Nasal cavity respiratory epithelium epithelial cell of viscerocranial mucosa (primary cell): ENCODE results near the gene TFG. TPM values are rescaled to one million over a fixed set of nuclear protein-coding genes. Genes with fewer than 3 reads are reported as not detected.

Experiments
- total RNA-seq: library from RNA; depleted of rRNA; stranded (reverse); fragments of >200 nt; gene quantifications from 2 replicates; pipeline ENCODE4 v1.2.3, GENCODE V29; 2014

The TFG gene
- total RNA-seq: 104 and 112 TPM in 2 replicates

GRCh38 chr3:100708989-100709841, at the start of gene TFG:
TSS of gene TFG (plus strand) at chr3:100709494. CDS start at chr3:100713686, 4,192 bp downstream.

Other genes with a start within 250 kb of the TFG start
- gene TMEM45A, start 216.9 kb upstream of the TFG start, total RNA-seq: 8.5 and 10.7 TPM in 2 replicates
- 34.2 TPM in 1 of 2 replicates, not detected in the other for gene ADGRG7, start 99.9 kb upstream of the TFG start, total RNA-seq